ENCODE results near the gene FGF19.

The FGF19 gene

DNA sequence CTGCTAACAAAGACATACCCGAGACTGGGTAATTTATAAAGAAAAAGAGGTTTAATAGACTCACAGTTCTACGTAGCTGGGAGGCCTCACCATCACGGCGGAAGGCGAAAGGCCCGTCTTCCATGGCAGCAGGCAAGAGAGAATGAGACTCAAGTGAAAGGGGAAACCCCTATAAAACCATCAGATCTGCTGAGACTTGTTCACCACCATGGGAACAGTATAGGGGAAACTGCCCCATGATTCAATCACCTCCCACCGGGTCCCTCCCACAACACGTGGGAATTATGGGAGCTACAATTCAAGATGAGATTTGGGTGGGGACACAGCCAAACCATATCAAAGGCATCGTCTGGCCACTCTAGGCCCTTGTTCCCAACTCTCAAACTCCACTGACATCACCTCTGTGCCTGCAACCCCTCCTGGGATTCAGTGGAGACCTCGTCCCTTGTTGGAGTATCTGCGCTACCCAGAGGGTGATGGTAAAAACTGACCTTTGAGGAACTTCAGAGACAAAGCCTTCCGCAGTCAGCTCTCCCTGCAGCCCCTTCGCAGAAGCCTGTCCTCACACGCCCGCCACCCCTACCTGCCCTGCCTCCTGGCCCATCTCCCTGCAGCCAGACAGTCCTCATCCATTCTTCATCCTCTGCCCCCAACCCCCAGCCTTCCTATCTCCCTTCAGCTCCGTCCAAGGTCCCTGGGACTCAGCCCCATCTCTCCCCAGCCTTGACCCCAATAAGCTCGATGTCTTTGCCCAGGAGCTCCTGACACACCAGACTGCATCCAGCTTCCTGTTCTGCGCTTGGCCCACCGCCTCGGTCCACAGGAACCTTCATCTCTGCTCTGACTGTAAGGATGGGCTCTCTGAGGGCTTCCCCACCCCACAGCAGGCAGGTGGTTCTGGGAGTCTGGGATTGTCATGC lies 47.0 kb downstream of the FGF19 start:
- H3K9me3 ChIP-seq (ENCODE audit: control insufficient read depth, insufficient read depth, low read length), result no peaks in the 10 kb centered on the region
- no peaks in the 10 kb centered on the region for H3K27me3 ChIP-seq (ENCODE audit: control insufficient read depth, insufficient read depth, low read length)
- H3K4me3 ChIP-seq (ENCODE audit: low read depth, low read length), result no peak overlapping the region
- H3K36me3 ChIP-seq (ENCODE audit: control insufficient read depth, insufficient read depth, low read length), result peaks cover 3% of the 10 kb centered on the region
- peak overlapping the region; percentile 26 for H3K9ac ChIP-seq (ENCODE audit: low read depth, low read length)
- peaks cover 5% of the 10 kb centered on the region for H3K4me1 ChIP-seq (ENCODE audit: control insufficient read depth, insufficient read depth, low read length)

DNA sequence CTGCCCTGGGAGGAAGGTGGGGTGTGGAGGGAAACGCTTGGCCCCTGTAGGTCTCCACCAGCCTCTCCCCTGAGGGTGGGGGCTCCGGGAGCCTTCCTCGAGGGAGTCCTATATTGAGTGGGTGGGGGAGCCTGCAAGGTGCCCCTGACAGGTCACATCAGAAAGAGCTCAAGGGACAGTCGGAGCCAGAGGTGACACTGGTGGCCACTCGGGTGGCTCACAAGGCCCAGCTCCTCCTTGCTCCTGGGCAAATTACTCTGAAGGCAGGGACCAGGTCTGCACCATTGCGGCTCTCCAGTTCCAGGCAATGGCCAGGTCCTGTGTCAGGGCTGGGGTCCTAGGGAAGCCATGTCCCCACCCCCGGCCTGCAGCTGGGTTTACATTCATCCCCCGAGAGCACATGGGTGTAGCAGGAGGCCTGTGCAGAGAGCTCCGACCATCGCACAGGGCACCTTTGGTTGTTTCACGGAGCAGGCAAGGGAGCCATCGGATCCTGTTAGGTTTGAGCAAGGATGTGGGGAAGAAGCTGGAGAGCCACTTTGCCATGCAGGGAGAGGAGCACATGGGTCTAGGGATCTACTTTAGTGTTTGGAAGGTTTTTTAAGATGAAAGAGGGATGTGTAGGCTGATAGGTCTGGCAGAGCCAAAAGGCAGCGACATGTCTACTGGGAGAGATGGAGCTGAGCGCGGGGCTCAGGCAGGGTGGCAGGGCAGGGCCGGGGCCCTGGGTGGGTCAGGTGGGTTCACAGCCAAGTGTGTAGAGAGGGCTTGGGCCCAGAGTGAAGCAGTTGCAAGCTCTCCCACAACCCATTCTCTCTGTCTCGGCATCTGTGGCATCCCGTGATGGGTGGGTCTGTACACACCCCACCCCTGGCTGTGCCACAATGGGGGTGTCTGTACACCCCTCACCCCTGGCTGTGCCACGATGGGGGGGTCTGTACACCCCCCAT lies 48.1 kb downstream of the FGF19 start:
- peaks cover 8% of the 10 kb centered on the region for H3K36me3 ChIP-seq (ENCODE audit: control insufficient read depth, insufficient read depth, low read length)
- H3K4me1 ChIP-seq (ENCODE audit: control insufficient read depth, insufficient read depth, low read length), result peaks cover 5% of the 10 kb centered on the region
- no peak overlapping the region for H3K9ac ChIP-seq (ENCODE audit: low read depth, low read length)
- no peak overlapping the region for H3K4me3 ChIP-seq (ENCODE audit: low read depth, low read length)
- H3K9me3 ChIP-seq (ENCODE audit: control insufficient read depth, insufficient read depth, low read length), result no peaks in the 10 kb centered on the region
- H3K27me3 ChIP-seq (ENCODE audit: control insufficient read depth, insufficient read depth, low read length), result no peaks in the 10 kb centered on the region

DNA sequence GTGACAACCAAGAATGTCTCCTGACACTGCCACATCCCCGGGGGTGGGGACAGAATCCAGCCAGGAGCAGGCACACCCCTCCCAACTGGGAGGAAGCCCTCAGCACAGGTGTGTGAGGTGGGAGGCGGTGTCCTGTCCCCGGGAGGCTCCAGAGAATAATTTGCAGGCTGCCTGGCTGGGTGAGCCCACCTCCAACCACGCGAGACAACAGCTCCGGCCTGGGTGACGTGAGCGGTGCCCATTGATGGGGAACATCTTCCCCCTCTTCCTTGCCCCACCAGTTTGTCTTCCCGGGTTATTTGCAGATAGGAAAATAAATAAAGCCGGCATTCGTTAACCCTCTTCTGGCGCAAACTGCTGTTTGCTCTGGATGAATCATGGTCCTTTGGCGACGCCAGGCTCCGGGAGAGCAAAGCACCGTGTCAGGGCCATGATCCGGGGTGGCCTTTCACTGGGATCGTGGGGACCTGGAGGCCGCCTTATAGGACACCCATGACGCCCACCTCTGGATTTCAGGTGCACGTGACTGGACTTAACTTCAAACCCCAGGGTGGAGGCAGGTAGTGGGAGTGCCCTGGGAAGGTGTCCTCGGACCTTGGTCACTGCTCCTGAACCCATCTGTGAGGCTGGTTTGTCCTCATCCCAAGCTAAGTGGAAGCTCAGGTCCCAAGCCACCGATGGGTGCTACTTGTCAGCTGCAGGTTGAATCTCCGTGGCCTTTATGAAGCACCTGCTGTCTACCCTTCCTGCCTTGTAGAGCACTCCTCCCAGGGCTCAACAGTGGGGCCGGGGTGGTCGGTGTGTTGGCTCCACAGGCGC lies 49.0 kb downstream of the FGF19 start:
- Histone ChIP-seq H3K36me3 (ENCODE audit: control insufficient read depth, insufficient read depth, low read length) (peaks cover 12% of the 10 kb centered on the region), H3K4me1 (ENCODE audit: control insufficient read depth, insufficient read depth, low read length) (peaks cover 5% of the 10 kb centered on the region), H3K9me3 (ENCODE audit: control insufficient read depth, insufficient read depth, low read length) (no peaks in the 10 kb centered on the region), H3K4me3 (ENCODE audit: low read depth, low read length) (no peak overlapping the region), H3K9ac (ENCODE audit: low read depth, low read length) (no peak overlapping the region), H3K27me3 (ENCODE audit: control insufficient read depth, insufficient read depth, low read length) (no peaks in the 10 kb centered on the region)

DNA sequence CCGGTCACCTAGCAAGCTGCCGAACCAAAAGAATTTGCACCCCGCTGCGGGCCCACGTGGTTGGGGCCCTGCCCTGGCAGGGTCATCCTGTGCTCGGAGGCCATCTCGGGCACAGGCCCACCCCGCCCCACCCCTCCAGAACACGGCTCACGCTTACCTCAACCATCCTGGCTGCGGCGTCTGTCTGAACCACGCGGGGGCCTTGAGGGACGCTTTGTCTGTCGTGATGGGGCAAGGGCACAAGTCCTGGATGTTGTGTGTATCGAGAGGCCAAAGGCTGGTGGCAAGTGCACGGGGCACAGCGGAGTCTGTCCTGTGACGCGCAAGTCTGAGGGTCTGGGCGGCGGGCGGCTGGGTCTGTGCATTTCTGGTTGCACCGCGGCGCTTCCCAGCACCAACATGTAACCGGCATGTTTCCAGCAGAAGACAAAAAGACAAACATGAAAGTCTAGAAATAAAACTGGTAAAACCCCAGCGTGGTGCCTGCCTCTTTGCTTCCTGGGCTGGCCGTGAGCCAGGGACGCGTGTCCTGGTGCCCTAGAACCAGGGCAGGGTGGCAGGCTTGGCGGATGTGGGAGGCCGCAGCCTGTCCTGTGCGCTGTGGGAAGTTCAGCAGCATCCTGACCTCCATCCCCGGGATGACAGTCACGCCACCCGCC lies 49.7 kb downstream of the FGF19 start:
- Histone ChIP-seq H3K27me3 (ENCODE audit: control insufficient read depth, insufficient read depth, low read length) (no peaks in the 10 kb centered on the region), H3K4me1 (ENCODE audit: control insufficient read depth, insufficient read depth, low read length) (peaks cover 5% of the 10 kb centered on the region), H3K9ac (ENCODE audit: low read depth, low read length) (no peak overlapping the region), H3K4me3 (ENCODE audit: low read depth, low read length) (no peak overlapping the region), H3K9me3 (ENCODE audit: control insufficient read depth, insufficient read depth, low read length) (no peaks in the 10 kb centered on the region), H3K36me3 (ENCODE audit: control insufficient read depth, insufficient read depth, low read length) (peaks cover 20% of the 10 kb centered on the region)

DNA sequence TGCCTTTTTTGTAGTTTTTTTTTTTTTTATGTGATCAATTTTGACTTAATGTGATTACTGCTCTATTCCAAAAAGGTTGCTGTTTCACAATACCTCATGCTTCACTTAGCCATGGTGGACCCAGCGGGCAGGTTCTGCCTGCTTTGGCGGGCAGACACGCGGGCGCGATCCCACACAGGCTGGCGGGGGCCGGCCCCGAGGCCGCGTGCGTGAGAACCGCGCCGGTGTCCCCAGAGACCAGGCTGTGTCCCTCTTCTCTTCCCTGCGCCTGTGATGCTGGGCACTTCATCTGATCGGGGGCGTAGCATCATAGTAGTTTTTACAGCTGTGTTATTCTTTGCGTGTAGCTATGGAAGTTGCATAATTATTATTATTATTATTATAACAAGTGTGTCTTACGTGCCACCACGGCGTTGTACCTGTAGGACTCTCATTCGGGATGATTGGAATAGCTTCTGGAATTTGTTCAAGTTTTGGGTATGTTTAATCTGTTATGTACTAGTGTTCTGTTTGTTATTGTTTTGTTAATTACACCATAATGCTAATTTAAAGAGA lies 50.3 kb downstream of the FGF19 start:
- peaks cover 2% of the 10 kb centered on the region for H3K4me1 ChIP-seq (ENCODE audit: control insufficient read depth, insufficient read depth, low read length)
- no peaks in the 10 kb centered on the region for H3K9me3 ChIP-seq (ENCODE audit: control insufficient read depth, insufficient read depth, low read length)
- no peak overlapping the region for H3K9ac ChIP-seq (ENCODE audit: low read depth, low read length)
- H3K36me3 ChIP-seq (ENCODE audit: control insufficient read depth, insufficient read depth, low read length), result peaks cover 26% of the 10 kb centered on the region
- H3K27me3 ChIP-seq (ENCODE audit: control insufficient read depth, insufficient read depth, low read length), result no peaks in the 10 kb centered on the region
- H3K4me3 ChIP-seq (ENCODE audit: low read depth, low read length), result no peak overlapping the region

DNA sequence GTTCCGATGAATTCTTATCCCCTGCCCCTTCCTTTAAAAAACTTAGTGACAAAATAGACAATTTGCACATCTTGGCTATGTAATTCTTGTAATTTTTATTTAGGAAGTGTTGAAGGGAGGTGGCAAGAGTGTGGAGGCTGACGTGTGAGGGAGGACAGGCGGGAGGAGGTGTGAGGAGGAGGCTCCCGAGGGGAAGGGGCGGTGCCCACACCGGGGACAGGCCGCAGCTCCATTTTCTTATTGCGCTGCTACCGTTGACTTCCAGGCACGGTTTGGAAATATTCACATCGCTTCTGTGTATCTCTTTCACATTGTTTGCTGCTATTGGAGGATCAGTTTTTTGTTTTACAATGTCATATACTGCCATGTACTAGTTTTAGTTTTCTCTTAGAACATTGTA lies 50.8 kb downstream of the FGF19 start:
- Histone ChIP-seq H3K9me3 (ENCODE audit: control insufficient read depth, insufficient read depth, low read length) (no peaks in the 10 kb centered on the region), H3K4me3 (ENCODE audit: low read depth, low read length) (no peak overlapping the region), H3K36me3 (ENCODE audit: control insufficient read depth, insufficient read depth, low read length) (peaks cover 30% of the 10 kb centered on the region), H3K4me1 (ENCODE audit: control insufficient read depth, insufficient read depth, low read length) (no peaks in the 10 kb centered on the region), H3K9ac (ENCODE audit: low read depth, low read length) (no peak overlapping the region), H3K27me3 (ENCODE audit: control insufficient read depth, insufficient read depth, low read length) (no peaks in the 10 kb centered on the region)

DNA sequence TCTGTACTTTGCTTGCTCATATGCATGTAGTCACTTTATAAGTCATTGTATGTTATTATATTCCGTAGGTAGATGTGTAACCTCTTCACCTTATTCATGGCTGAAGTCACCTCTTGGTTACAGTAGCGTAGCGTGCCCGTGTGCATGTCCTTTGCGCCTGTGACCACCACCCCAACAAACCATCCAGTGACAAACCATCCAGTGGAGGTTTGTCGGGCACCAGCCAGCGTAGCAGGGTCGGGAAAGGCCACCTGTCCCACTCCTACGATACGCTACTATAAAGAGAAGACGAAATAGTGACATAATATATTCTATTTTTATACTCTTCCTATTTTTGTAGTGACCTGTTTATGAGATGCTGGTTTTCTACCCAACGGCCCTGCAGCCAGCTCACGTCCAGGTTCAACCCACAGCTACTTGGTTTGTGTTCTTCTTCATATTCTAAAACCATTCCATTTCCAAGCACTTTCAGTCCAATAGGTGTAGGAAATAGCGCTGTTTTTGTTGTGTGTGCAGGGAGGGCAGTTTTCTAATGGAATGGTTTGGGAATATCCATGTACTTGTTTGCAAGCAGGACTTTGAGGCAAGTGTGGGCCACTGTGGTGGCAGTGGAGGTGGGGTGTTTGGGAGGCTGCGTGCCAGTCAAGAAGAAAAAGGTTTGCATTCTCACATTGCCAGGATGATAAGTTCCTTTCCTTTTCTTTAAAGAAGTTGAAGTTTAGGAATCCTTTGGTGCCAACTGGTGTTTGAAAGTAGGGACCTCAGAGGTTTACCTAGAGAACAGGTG lies 51.8 kb downstream of the FGF19 start:
- H3K9me3 ChIP-seq (ENCODE audit: control insufficient read depth, insufficient read depth, low read length), result no peaks in the 10 kb centered on the region
- no peaks in the 10 kb centered on the region for H3K4me1 ChIP-seq (ENCODE audit: control insufficient read depth, insufficient read depth, low read length)
- H3K36me3 ChIP-seq (ENCODE audit: control insufficient read depth, insufficient read depth, low read length), result peaks cover 32% of the 10 kb centered on the region
- H3K27me3 ChIP-seq (ENCODE audit: control insufficient read depth, insufficient read depth, low read length), result no peaks in the 10 kb centered on the region
- no peak overlapping the region for H3K9ac ChIP-seq (ENCODE audit: low read depth, low read length)
- no peak overlapping the region for H3K4me3 ChIP-seq (ENCODE audit: low read depth, low read length)

DNA sequence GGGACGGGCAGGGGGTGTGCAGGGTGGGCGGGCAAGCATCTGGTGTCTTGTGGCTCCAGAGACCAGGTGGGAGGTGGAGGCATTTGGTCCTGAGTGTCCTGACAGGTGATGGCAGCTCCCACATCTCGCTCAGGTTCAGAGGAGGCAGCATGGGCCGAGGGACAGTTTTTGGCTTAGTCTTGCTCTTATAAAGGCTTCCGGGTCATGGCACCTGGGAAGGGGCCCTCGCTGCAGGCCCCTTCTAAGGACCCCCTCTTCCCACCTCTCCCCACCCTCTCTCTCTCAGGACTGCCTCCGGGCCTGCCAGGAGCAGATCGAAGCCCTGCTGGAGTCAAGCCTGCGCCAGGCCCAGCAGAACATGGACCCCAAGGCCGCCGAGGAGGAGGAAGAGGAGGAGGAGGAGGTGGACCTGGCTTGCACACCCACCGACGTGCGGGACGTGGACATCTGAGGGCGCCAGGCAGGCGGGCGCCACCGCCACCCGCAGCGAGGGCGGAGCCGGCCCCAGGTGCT lies 52.9 kb downstream of the FGF19 start:
- Histone ChIP-seq H3K4me3 (ENCODE audit: low read depth, low read length) (no peak overlapping the region), H3K9ac (ENCODE audit: low read depth, low read length) (no peak overlapping the region), H3K36me3 (ENCODE audit: control insufficient read depth, insufficient read depth, low read length) (peaks cover 32% of the 10 kb centered on the region), H3K9me3 (ENCODE audit: control insufficient read depth, insufficient read depth, low read length) (no peaks in the 10 kb centered on the region), H3K4me1 (ENCODE audit: control insufficient read depth, insufficient read depth, low read length) (no peaks in the 10 kb centered on the region), H3K27me3 (ENCODE audit: control insufficient read depth, insufficient read depth, low read length) (no peaks in the 10 kb centered on the region)

DNA sequence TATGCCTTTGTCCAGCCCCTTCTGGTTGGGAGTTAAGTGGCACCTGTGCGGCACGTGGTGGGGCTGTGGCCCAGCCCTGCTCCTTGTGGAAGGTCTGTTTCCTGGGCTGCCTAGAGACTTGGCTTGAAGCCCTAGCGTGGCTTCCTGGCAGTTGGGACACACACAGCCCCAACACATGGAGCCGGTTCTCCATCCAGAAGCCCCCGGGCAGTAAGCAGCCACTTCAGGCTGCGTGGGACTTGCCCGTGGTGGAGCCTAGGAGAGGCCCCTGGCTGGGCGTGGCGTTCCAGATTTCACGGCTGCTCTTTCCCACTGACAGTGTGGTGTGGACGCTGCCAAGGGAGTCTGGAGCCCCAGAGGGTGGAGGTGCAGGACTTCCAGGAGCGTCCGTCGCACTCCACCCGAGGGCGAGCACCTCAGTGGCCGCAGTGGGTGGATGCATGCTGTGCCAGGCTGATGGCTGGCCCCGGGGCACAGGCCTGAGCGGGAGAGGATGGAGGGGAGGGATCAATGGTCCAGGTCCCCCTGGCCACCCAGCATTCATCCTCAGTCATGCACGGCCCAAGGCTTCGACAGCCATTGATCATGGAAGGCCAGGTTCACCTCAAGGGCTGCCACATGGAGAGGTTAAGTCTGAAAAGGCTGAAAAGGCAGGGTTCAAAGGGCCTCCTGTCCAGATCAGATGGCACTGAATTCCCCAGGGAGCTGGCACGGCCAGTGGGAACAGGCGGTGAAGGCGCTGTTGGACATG lies 53.6 kb downstream of the FGF19 start:
- Histone ChIP-seq H3K9ac (ENCODE audit: low read depth, low read length) (no peak overlapping the region), H3K27me3 (ENCODE audit: control insufficient read depth, insufficient read depth, low read length) (no peaks in the 10 kb centered on the region), H3K9me3 (ENCODE audit: control insufficient read depth, insufficient read depth, low read length) (no peaks in the 10 kb centered on the region), H3K4me3 (ENCODE audit: low read depth, low read length) (no peak overlapping the region), H3K36me3 (ENCODE audit: control insufficient read depth, insufficient read depth, low read length) (peaks cover 37% of the 10 kb centered on the region), H3K4me1 (ENCODE audit: control insufficient read depth, insufficient read depth, low read length) (no peaks in the 10 kb centered on the region)

DNA sequence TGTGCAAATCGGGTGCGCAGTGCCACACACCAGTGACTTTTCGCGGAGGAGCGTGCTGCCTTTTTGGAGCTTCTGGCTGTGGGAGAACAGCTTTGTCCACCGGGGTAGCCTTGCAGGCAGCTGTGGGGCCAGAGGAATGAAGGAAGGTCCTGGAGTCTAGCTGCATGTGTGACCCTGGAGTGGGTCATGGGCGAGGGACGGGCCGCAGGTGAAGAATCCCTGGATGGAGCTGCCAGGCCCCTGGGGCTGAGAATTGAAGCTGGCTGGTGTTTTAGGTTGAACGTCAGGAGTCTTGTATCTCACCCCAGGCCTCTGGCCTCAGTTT lies 54.3 kb downstream of the FGF19 start:
- Histone ChIP-seq H3K27me3 (ENCODE audit: control insufficient read depth, insufficient read depth, low read length) (no peaks in the 10 kb centered on the region), H3K9ac (ENCODE audit: low read depth, low read length) (no peak overlapping the region), H3K36me3 (ENCODE audit: control insufficient read depth, insufficient read depth, low read length) (peaks cover 40% of the 10 kb centered on the region), H3K4me1 (ENCODE audit: control insufficient read depth, insufficient read depth, low read length) (no peaks in the 10 kb centered on the region), H3K9me3 (ENCODE audit: control insufficient read depth, insufficient read depth, low read length) (no peaks in the 10 kb centered on the region), H3K4me3 (ENCODE audit: low read depth, low read length) (no peak overlapping the region)
